CD4-positive, alpha-beta T cell treated with Interleukin-6 for 4 hours (primary cell): Measurements from ENCODE around the gene SETD1B.
A peak's percentile ranks its signal among the peaks of the same experiment; 100 is the strongest.
"Not testable (repeated sequence)": the region's sequence is repeated elsewhere in the genome, so short reads cannot be mapped to it uniquely, and the experiment has no call there.

Source experiments
- DNase-seq: peaks from one replicate; pipeline ENCODE4 v3.0.0-alpha.2; 2020; ENCODE audit warnings: mixed read lengths

SETD1B gene

DNA sequence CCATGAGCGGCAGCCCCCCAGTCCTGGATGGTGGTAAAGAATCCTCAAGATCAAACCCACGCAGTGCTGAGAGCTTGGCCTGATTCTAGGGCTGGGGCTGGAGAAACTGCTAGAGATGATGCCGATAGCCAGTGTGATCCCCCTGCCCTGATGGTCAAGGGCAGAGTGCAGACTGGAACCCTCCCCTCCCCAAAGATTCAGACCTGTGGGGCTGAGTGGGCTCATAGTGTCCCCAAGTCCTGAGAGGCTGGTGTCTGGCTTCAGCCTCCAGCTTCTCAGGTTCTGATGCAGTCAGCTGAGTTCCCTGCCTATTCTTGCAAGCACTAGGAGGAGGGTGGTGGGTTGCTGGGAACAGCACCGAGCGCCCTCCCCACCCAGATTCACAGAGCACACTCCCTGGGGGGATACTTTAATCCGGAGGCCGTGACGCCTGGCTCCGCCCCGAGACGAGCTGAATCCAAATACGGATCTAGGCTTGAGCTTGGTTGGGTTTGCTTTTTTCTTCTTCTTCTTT lies 22.3 kb upstream of the SETD1B start:
- no peak for DNase-seq

DNA sequence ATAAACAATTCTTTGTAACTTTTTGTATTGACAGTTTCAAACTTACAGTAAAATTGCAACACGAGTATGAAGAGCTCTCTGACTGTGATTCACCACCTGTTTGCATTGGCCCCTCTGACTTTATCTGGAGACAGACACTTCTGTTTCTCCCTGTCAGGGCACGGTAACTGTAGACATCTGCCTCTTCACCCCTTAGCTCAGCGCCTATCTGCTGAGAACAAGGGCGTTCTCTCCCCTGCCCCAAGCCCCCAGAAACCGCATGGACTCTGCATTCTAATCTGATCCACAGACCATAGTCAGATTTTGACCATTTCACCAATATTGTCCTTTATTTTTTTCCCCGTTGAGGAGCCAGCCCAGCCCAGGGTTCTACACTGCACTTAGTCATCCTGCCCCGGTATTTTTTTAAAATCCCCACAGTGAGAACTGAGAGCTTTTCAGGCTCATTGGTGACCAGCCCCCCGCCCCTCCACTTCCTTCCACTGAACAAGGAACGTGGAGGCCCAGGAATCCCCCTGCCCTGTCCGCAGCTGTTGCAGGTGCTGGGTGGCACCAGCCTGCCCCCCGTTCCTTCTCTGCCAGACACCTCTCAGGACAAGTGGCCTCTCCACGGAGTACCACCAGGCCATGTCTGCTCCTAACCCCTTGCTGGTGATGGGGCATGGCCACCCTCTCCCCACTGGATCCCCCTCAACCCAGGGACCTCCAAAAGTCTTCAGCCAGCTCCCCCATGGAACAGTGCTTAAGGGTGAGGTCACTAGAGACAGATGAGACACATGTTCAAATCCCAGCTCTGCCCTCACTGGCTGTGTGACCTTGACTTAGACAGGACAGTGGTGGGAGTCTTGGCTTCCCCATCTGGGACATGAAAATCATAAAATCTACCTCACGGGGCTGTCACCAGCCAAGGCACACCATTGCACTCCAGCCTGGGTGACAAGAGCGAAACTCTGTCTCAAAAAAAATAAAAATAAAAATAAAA lies 21.5 kb upstream of the SETD1B start:
- peak; percentile 63 for DNase-seq

DNA sequence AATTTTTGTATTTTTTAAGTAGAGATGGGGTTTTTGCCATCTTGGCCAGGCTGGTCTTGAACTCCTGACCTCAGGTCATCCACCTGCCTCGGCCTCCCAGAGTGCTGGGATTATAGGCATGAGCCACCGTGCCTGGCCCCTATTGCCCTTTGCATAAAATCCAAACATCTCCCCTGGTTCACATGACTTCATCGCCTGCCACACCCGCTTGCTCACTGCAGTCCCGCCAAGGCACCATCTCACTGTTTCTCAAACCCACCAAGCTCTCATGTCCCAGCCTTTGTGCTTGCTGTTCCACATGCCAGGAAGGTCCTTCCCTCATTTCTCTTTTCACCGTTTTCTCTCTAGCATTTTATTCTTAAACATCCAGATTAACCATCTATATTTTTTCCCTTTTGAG lies 20.0 kb upstream of the SETD1B start:
- DNase-seq = peak; percentile 27

DNA sequence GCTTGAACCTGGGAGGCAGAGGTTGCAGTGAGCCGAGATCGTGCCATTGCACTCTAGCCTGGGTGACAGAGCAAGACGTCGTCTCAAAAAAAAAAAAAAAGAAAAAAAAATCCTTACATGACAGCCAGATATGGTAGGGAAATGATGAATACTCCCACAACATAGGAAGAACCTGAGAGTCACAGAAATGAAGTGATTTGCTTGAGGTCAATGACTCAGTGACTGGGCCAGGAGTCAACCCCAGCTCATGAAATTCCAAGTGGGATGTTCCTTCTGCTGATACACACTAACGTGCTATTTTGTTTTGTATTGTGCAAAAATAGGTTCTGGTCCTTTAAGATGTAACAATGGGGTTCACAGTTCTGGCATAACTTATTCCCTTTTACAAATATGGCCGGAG lies 19.3 kb upstream of the SETD1B start:
- DNase-seq = peak; percentile 10

DNA sequence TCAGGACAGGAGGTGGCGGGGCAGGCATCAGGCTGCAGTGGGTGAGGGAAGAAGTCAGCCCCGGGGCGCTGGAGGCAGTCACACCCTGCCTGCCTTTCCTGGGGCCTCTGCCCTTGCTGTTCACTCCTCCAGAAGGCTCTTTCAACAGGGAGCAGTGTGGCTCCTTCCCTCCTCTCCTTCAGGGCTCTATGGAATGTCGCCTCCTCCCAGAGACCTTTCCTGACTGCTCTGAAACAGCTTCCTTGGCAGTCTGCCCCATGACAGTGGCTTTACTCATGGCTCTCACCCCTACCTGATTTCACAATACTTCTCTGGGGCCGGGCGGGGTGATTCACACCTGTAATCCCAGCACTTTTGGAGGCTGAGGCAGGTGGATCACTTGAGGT lies 17.4 kb upstream of the SETD1B start:
- DNase-seq = peak; percentile 54

DNA sequence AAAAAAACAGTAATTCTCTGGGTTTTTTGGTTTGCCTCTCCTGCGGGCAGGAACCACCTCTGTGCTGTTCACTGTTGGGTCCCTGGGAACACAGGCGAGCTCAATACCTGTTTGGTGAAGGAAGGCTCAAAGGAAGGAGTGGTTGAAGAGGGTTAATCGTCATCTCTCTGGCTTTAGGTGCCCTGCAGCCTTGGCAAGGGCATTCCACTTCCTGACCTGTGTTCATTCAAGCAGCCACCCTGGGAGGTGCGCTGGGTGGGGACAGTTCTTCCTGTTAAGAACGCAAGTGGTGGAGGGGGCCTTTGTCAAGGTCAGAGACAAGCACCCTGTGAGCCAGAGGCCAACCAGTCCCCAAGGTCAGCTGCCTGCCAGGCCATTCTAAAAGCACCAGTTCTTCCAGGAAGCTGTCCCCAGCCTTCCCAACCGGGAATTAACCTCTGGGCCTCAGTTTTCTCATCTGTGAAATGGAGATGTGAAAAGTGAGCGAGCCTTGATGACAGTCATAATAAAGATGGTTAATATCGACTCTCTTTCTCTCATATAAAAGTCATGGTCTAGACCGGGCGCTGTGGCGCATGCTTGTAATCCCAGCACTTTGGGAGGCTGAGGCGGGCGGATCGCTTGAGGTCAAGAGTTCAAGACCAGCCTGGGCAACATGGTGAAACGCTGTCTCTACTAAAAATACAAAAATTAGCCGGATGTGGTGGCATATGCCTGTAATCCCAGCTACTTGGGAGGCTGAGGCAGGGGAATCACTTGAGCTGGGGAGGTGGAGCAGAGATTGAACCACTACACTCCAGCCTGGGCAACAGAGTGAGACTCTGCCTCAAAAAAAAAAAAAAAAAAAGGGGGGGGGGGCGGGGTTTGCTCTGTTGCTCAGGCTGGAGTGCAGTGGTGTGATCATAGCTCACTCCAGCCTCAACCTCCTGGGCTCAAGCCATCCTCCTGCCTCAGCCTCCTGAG lies 16.5 kb upstream of the SETD1B start:
- peak; percentile 74 for DNase-seq

DNA sequence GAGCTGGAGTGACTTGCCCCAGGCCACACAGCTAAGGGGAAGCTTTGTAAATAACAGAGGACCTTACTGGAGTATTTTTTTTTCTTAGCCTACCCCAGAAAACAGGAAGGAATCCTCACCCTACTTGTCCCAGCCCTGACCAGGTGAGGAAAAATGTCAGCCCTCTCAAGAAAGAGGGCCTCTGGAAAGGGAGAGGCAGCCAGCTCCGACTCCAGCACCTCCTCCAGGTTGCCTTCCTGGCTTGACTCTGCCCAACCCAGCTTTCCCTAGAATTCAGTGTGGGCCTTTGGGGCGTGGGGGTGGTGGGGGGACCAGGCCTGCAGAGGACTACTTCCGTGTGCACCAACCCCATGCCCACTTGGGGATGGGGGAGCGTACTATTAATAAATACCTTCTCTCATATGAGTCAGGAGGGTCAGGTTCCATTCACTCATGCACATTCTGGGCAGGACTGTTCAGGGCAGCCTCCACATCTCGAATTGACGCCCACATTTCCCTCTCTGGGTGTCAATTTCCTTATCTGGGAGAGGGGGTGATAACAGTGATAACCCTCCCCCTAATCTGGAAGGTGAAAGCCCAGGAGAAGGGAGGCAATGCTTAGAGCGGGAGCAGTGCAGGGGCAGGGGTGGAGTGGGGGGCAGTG lies 15.5 kb upstream of the SETD1B start:
- peak; percentile 2 for DNase-seq

DNA sequence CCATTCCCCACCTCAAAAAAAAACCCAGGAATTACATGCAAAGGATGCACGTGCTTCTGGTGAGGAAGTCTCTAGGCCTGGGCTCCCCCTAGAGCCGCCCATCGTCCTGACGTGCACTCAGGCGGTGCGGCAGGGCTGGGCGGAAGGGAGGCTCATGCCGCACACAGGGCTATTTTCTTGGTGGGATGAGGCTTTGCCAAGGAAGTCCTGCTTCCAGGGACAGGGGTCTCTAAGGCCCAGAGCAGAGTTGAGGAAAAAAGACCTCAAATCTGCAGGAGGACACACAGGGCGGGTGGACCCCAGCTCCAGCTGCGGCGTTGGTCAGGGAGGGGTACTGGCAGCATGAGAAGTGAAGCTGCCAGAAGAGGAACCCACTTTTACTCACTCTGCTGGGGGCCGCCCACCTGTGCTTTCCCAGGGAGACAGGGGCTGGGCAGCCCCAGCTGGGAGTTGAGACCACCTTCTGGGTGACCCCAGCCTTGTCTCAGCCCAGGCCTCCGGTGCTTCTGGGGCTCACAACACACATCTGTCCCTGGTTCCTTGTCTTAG lies 14.5 kb upstream of the SETD1B start:
- peak; percentile 64 for DNase-seq

DNA sequence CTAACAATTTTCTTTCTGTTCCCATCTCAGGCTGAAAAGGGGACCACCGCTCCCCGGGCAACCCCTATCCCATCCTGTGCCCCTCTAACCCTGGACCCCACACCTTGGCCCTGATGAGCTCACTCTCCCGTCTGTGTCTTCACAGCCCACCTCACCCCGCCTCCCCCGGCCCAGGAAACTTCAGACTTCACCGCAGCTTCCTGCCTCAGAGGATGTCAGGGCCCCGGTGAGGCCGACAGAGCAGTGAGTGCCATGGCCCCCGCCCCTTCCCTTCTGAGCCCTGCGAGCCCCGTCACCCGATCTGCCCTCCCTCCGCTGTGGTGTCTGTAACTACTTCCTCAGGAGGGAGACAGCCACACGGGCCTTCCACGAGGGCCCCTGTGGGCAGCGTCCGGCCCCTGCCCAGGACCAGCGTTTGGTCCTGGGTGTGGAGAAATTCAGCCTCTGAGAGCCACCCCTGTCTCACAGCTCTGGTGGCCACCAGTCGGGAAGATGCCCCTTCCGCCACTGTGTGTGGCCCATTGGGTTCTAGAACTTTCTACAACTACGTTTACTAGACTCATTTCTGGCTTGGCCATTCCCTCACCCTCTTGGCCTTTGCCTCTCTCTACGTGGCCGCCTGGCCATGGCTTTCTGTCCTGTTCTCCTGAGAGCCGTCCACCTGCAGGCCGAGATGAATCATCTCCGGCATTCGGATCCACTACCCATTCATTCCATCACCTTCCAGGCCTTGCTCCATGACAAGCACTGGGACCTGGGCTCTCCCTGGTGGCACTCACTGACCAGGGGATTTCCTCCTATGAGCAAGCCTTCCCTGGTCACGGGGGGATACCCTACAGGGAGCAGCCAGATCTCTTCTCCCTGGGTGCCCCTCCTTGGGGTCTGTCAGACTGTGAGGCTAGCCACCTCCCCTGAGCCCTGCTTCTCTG lies 13.7 kb upstream of the SETD1B start:
- peak; percentile 96 for DNase-seq

DNA sequence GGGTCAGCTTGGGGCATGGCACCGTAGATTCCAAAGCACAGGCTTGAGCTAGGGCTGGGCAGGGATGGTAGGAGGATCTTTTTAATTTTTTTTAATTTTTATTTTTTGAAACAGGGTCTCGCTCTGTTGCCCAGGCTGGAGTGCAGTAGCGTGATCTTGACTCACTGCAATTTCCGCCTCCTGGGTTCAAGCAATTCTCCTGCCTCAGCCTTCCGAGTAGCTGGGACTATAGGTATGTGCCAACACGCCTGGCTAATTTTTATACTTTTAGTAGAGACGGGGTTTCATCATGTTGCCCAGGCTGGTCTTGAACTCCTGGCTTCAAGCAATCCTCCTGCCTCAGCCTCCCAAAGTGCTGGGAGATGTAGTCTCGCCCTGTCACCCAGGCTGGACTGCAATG lies 13.0 kb upstream of the SETD1B start:
- DNase-seq = not testable (repeated sequence)

DNA sequence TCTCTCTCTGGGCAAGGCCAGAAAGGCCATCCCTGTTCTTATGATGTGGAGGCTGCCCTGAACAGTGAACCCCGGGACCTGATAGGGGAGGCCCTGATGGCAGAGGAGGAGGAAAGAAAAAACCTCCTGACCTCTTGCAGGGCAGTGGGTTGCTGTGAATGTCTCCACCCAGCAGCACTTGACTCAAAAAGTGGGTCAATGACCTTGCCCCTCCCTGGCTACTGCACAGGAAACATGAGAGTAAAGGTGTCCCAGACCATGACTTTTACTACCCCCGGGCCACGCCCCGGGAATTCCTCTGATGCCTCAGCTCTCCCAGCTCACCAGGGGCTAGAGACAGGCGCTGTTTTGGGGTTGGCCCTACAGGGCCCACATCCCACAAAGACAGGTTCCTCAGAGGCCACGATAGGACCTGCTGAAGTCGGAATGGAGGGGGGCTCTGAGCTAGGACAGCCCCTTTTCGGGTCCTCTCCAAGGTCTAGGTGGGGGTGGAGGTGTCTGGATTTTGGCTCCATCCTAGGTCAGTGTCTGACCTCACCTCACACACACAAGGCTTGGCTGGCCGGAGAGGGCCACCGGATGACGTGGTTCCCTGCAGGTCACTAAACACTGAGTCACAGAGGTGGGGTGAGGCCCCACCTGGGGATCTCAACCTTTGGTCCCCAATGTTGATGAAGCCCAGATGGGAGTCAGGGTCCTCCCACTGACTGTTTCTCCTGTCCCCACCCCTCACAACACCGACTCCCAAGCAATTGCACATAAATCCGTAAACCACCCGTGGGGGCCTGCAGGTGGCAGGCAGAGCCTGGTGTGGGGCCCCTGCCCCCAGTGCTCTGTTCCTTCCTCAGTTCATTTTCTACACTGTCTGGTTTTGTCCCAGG lies 11.9 kb upstream of the SETD1B start:
- DNase-seq = peak; percentile 43

DNA sequence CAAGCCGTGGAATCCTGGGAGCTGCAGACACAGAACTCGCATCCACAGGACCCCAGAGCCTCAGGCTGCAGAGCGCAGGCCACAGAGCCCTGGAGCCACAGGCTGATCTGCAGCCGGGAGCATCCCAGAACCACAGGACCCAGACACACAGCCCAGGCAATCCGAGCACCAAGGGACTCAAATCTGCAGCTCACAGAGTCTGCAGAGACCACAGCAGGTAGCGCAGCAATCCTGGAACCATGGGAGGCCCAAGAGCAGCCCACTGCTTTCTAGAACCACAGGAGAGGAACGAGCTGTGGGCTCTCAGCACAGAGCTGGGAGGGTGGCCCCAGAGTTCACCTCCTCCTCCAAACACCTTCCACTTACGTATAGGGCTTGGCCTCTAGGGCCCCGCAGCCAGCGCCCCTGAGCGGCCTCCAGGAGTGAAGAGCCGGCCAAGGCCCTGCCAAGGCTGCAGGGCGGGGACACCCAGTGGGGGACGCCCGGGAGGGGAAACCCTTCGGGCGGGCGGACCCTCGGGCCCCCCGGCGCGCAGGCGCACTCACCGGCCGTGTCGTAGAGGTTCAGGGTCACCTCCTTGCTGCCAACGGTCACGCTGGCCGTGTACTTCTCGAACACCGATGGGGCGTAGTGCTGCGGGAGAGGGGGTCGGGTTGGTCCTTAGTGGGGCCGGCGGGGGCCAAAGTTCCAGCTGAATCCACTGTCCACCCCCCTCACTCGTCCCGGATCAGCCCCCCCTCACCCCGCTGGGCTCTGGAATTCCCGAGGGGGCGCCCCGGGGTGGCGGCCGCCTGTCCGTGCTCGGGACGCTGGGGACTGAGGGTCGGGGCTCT lies 11.0 kb upstream of the SETD1B start:
- peak; percentile 63 for DNase-seq

DNA sequence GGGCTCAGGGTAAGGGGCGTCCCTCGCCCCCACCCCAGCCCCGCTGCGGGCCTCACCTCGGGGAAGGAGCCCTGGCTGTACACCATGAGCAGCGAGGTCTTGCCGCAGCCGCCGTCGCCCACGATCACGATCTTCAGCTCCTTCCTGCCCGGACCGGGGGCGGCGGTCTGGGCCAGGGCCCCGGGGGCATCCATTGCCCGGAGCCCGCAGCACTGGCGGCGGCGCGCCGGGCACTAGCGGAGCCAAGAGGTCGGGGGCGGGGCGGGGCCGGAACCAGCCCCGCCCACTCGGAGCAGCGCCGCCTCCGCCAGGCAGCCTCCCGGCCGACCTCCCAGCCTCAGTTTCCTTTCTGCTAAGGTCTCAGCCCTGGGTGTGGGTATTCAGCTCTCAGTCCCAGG lies 10.4 kb upstream of the SETD1B start, which contains the start of gene RHOF:
Gene RHOF (minus strand): TSS at position 249 of the 398 bp plus-strand sequence. CDS start 55 bp downstream, at position 194.
- peak; percentile 72 for DNase-seq

DNA sequence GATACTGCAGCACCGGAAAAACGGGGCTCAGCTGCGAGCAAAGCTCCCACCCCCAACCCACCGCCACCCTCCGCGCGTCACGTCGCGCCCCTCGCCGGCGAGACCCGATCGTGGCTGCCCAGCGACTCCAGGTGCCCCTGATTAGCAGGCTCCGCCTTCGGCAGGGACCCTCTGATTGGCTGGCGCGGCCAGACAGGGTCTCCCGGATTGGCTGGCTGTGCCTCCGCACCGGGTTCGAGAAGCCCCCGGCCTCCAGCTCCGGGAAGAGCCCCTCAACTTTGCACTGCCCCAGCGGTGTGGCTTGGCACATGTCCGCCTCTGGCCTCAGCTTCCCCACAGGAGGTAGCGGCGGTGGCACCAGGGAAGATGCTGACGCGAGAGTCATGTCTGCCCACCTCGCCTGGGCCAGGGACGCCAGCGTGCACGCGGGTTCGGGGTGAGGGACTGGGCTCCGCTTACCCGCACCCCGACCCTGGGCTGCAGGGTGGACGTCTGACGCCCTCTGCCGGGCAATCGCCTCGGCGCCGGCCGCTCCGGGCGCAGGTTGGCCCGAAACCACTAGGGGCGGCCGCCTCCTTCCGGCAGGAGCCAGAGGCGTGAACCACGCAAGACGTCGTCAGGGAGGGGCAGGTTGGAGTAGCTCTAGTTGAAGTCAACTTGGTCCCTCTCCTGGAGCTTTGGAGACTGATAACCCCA lies 9.8 kb upstream of the SETD1B start:
- peak; percentile 95 for DNase-seq

DNA sequence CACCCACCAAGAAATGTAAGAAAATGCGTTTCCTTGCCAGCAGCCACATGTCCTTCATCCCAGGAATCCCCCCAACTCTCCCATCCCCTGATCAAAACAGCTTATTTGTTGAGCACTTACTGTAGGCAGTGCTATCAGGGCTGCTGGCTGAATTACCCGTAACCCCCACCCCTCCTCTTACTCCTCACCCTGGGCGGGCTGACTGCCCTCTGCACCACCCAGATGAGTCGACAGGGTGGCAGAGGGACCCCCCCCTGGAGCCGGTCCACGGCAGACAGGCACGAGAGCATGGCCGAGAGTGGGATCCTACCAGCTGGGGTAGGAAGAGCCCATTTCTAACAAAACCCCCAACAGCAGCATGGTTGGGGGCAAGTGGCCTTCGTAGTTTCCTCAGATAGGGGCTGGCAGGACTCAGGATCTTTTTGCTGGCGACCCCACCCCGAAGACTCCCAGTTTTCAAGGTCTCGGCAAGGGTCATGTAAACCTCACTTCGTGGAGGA lies 9.2 kb upstream of the SETD1B start:
- peak; percentile 53 for DNase-seq

DNA sequence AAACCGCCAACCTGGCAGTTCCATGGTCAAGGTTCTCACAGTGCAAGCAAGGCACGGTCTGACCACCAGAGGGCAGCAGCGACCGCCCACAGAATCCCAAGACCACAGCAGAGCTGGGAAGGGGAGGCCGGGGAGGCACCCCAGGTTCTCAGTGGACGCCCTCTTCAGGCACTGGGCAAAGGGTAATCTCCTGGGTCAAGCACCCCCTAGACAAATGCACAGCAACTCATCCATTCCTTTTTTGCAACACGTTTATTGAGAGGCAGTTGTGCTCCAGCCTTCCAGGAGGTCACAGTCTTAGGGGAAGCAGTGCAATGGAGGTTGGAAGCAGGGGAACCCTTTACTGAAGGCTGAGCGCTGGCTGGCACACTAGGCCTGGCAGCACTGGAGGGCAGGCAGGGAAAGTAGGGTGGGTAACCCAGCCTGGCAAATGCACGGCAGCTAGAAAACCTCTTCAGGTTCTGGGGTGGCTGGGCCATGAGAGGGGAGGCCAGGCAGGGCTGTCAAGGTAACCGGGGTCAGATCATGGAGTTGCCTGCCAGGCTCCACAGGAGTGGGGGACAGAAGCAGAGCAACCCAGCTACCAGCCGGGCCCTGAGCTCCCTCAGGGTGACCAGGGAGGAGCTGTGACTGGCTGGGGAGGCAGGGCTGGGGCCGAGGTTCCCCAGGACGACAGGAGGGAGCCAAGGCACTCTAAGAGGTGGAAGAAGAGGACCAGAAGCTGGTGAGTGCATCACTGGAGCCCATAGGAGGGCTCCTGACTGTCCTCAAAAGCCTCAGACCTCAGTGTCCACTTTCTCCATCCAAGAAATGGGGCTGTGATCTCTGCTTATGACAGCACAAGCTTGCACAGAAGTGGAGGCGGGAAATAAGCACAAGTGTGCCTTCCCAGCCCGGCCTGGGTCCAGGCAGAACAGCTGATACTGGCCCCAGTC lies 8.5 kb upstream of the SETD1B start:
- DNase-seq = peak; percentile 91
